H9 (cell line): Measurements from ENCODE around the gene BNC1. TPM values are rescaled to one million over a fixed set of nuclear protein-coding genes. Genes with fewer than 3 reads are reported as not detected.
A peak's percentile ranks its signal among the peaks of the same experiment; 100 is the strongest.

Source experiments
- DNase-seq: peaks from one replicate; pipeline ENCODE4 v3.0.0-alpha.2; 2017
- H2AFZ ChIP-seq: one replicate; pipeline ENCODE4 v1.6.1; 2013; ENCODE audit warnings: mild to moderate bottlenecking, low read length, control low read depth, moderate library complexity
- H2AK5ac ChIP-seq: 2 replicates; pipeline ENCODE4 v1.6.1; 2013; ENCODE audit warnings: low read length, control low read depth, mixed read lengths; ENCODE audit not compliant: insufficient read length
- H2BK120ac ChIP-seq: one replicate; pipeline ENCODE4 v1.6.1; 2013; ENCODE audit warnings: low read depth, mild to moderate bottlenecking, low read length, control low read depth, inconsistent platforms; ENCODE audit not compliant: poor library complexity, severe bottlenecking
- H2BK12ac ChIP-seq: 2 replicates; pipeline ENCODE4 v1.6.1; 2013; ENCODE audit warnings: low read length, control low read depth, mixed read lengths, low read depth; ENCODE audit not compliant: insufficient read length
- H2BK15ac ChIP-seq: 2 replicates; pipeline ENCODE4 v1.6.1; 2013; ENCODE audit warnings: low read depth, low read length, control low read depth
- H2BK20ac ChIP-seq: one replicate; pipeline ENCODE4 v1.6.1; 2013; ENCODE audit warnings: low read depth, mild to moderate bottlenecking, low read length, control low read depth, inconsistent platforms; ENCODE audit not compliant: poor library complexity, severe bottlenecking
- H2BK5ac ChIP-seq: 2 replicates; pipeline ENCODE4 v1.6.1; 2013; ENCODE audit warnings: low read length, control low read depth, mixed read lengths; ENCODE audit not compliant: insufficient read length
- H3K14ac ChIP-seq: 2 replicates; pipeline ENCODE4 v1.6.1; 2013; ENCODE audit warnings: low read length, control low read depth; ENCODE audit not compliant: insufficient read depth
- H3K18ac ChIP-seq: 2 replicates; pipeline ENCODE4 v1.6.1; 2013; ENCODE audit warnings: low read depth, mild to moderate bottlenecking, mixed read lengths, low read length, control low read depth; ENCODE audit not compliant: insufficient read length
- H3K23ac ChIP-seq: 2 replicates; pipeline ENCODE4 v1.6.1; 2013; ENCODE audit warnings: low read length, control low read depth, mixed read lengths, low read depth; ENCODE audit not compliant: insufficient read length
- H3K23me2 ChIP-seq: 2 replicates; pipeline ENCODE4 v1.6.1; 2013; ENCODE audit warnings: low read depth, mild to moderate bottlenecking, mixed read lengths, low read length, control low read depth; ENCODE audit not compliant: insufficient read length, poor library complexity, severe bottlenecking
- H3K27ac ChIP-seq: 2 replicates; pipeline ENCODE4 v1.5.1; 2013; ENCODE audit warnings: low read length, control low read depth, mixed read lengths, low read depth; ENCODE audit not compliant: insufficient read length
- H3K27me3 ChIP-seq: 2 replicates; pipeline ENCODE4 v1.6.1; 2013; ENCODE audit warnings: low read length, control low read depth, inconsistent platforms; ENCODE audit not compliant: insufficient read depth
- H3K4ac ChIP-seq: 2 replicates; pipeline ENCODE4 v1.6.1; 2013; ENCODE audit warnings: low read depth, mild to moderate bottlenecking, control low read depth, inconsistent platforms, low read length, moderate library complexity
- H3K4me1 ChIP-seq: 2 replicates; pipeline ENCODE4 v1.6.1; 2013; ENCODE audit warnings: low read length, control low read depth, inconsistent platforms; ENCODE audit not compliant: insufficient read depth
- H3K4me2 ChIP-seq: 2 replicates; pipeline ENCODE4 v1.6.1; 2013; ENCODE audit warnings: low read length, control low read depth, mixed read lengths; ENCODE audit not compliant: insufficient read length, insufficient read depth
- H3K56ac ChIP-seq: 2 replicates; pipeline ENCODE4 v1.6.1; 2013; ENCODE audit warnings: low read depth, mild to moderate bottlenecking, mixed read lengths, low read length, control low read depth; ENCODE audit not compliant: insufficient read length
- H3K79me1 ChIP-seq: 2 replicates; pipeline ENCODE4 v1.6.1; 2013; ENCODE audit warnings: low read depth, mild to moderate bottlenecking, moderate library complexity, low read length, control low read depth, inconsistent platforms; ENCODE audit not compliant: insufficient read depth, poor library complexity, severe bottlenecking
- H3K79me2 ChIP-seq: 2 replicates; pipeline ENCODE4 v1.6.1; 2013; ENCODE audit warnings: low read length, control low read depth, inconsistent platforms; ENCODE audit not compliant: insufficient read depth
- H3K9ac ChIP-seq: 2 replicates; pipeline ENCODE4 v1.6.1; 2013; ENCODE audit warnings: low read length, control low read depth, mixed read lengths; ENCODE audit not compliant: insufficient read length; ENCODE audit errors: extremely low read depth
- H3K9me3 ChIP-seq: one replicate; pipeline ENCODE4 v1.6.1; 2013; ENCODE audit warnings: low read depth, low read length, inconsistent platforms; ENCODE audit not compliant: control insufficient read depth
- H3T11ph ChIP-seq: one replicate; pipeline ENCODE4 v1.6.1; 2013; ENCODE audit warnings: mild to moderate bottlenecking, low read length, control low read depth, inconsistent platforms
- H4K20me1 ChIP-seq: one replicate; pipeline ENCODE4 v1.6.1; 2013; ENCODE audit not compliant: control insufficient read depth, insufficient read length, insufficient read depth
- H4K5ac ChIP-seq: 2 replicates; pipeline ENCODE4 v1.6.1; 2013; ENCODE audit warnings: low read depth, mild to moderate bottlenecking, mixed read lengths, low read length, control low read depth; ENCODE audit not compliant: insufficient read length
- H4K8ac ChIP-seq: replicated peaks from 2 replicates; pipeline ENCODE4 v1.6.1; 2013; ENCODE audit warnings: low read length, control low read depth, mixed read lengths, low read depth; ENCODE audit not compliant: insufficient read length
- H4K91ac ChIP-seq: 2 replicates; pipeline ENCODE4 v1.6.1; 2013; ENCODE audit warnings: low read depth, mild to moderate bottlenecking, moderate library complexity, mixed read lengths, low read length, control low read depth; ENCODE audit not compliant: insufficient read length
- H3K27ac Mint-ChIP-seq, 3 experiments: 2 replicates in 2 of 3; 3 replicates in 1 of 3; pipeline ENCODE4 v1.8.0; 2020 to 2021; ENCODE audit warnings: mixed read lengths in 3 of 3, mild to moderate bottlenecking in 1 of 3, moderate library complexity in 1 of 3
- H3K27me3 Mint-ChIP-seq: 2 replicates; pipeline ENCODE4 v1.8.0; 2021; ENCODE audit warnings: low read depth, mild to moderate bottlenecking, moderate library complexity, mixed read lengths
- H3K36me3 Mint-ChIP-seq, 3 experiments: 2 replicates in 2 of 3; 3 replicates in 1 of 3; pipeline ENCODE4 v1.8.0; 2020 to 2021; ENCODE audit warnings: low read depth in 3 of 3, mixed read lengths in 3 of 3; ENCODE audit not compliant: insufficient read depth in 1 of 3
- H3K4me1 Mint-ChIP-seq, 2 experiments: 2 replicates each; pipeline ENCODE4 v1.8.0; 2020; ENCODE audit warnings: mixed read lengths in 2 of 2
- H3K4me3 Mint-ChIP-seq, 2 experiments: 2 replicates in 1 of 2; 3 replicates in 1 of 2; pipeline ENCODE4 v1.8.0; 2020 to 2021; ENCODE audit warnings: mild to moderate bottlenecking in 2 of 2, mixed read lengths in 2 of 2, moderate library complexity in 1 of 2
- H3K9me3 Mint-ChIP-seq, 2 experiments: 2 replicates in 1 of 2; 3 replicates in 1 of 2; pipeline ENCODE4 v1.8.0; 2020; ENCODE audit warnings: mild to moderate bottlenecking in 2 of 2, mixed read lengths in 2 of 2, moderate library complexity in 1 of 2
- CTCF ChIP-seq: fragments of 200-600 bp; sonication (generic); conservative IDR thresholded peaks from 3 replicates; pipeline ENCODE4 v1.8.0; 2021; ENCODE audit warnings: antibody characterized with exemption, mild to moderate bottlenecking
- WGBS: extraction: QIAGEN DNeasy Blood & Tissue Kit; methylation state at CpG from one replicate; pipeline ENCODE4 v1.1.7; 2013; ENCODE audit warnings: missing lambda C conversion rate, low lambda C conversion rate, mixed read lengths; ENCODE audit not compliant: insufficient read length; ENCODE audit errors: extremely low coverage; 5-methylcytosine and 5-hydroxymethylcytosine counted together
- long read RNA-seq: library from polyadenylated mRNA; unstranded; transcript quantifications from one replicate; pipeline ENCODE4 v2.0.0, GENCODE V29; 2020
- total RNA-seq: library from RNA; stranded (reverse); gene quantifications from 2 replicates; pipeline ENCODE4 v1.2.1, GENCODE V29; 2021

Gene BNC1
- not detected in 2 replicates for total RNA-seq
- long read RNA-seq: 0 reads

- Mint-ChIP-seq H3K4me3 (peak within 1 kb of the TSS; percentile 66 to 85), H3K27me3 (peaks cover 85% of the 10 kb centered on the region), H3K27ac (no peak within 1 kb of the TSS), H3K4me1 (peaks cover 5 to 11% of the 10 kb centered on the region in 2 experiments; a peak in 3 of 4 replicates), H3K36me3 (no peaks in the 10 kb centered on the region), H3K9me3 (no peaks in the 10 kb centered on the region; a peak in 1 of 5 replicates)
- no peak within 1 kb of the TSS for H3T11ph ChIP-seq
- H3K4ac ChIP-seq: no peak within 1 kb of the TSS
- no peak within 1 kb of the TSS for H3K14ac ChIP-seq
- H4K91ac ChIP-seq: no peak within 1 kb of the TSS
- no peak for TF ChIP-seq CTCF
- no peaks in the 10 kb centered on the region for H4K20me1 ChIP-seq
- H3K23ac ChIP-seq: no peak within 1 kb of the TSS
- H2BK5ac ChIP-seq: no peak within 1 kb of the TSS
- H3K27ac ChIP-seq: no peak within 1 kb of the TSS
- H2BK12ac ChIP-seq: no peak within 1 kb of the TSS
- H2AK5ac ChIP-seq: no peak within 1 kb of the TSS
- H2BK15ac ChIP-seq: no peak within 1 kb of the TSS
- H4K8ac ChIP-seq: no peak within 1 kb of the TSS
- H2BK120ac ChIP-seq: no peak within 1 kb of the TSS
- H3K18ac ChIP-seq: no peak within 1 kb of the TSS
- H3K79me1 ChIP-seq: no peaks in the 10 kb centered on the region
- H3K9ac ChIP-seq: no peak within 1 kb of the TSS
- WGBS: no CpG with 5 or more reads among the region's 93 CpGs
- DNase-seq: peak; percentile 47
- no peaks in the 10 kb centered on the region for H3K4me1 ChIP-seq
- no peak within 1 kb of the TSS for H3K56ac ChIP-seq
- no peaks in the 10 kb centered on the region for H3K9me3 ChIP-seq
- peak within 1 kb of the TSS; percentile 86 for H3K4me2 ChIP-seq
- H3K23me2 ChIP-seq: peaks cover 15% of the 10 kb centered on the region
- H3K79me2 ChIP-seq: no peaks in the 10 kb centered on the region
- H3K27me3 ChIP-seq: peaks cover 29% of the 10 kb centered on the region; the same call in 1 of the 2 replicates
- no peak within 1 kb of the TSS for H2BK20ac ChIP-seq
- no peak within 1 kb of the TSS for H4K5ac ChIP-seq
- H2AFZ ChIP-seq: no peak within 1 kb of the TSS
These were observed at the start of gene BNC1 for GRCh38 chr15:83284559-83285283. TSS of gene BNC1 (minus strand) at chr15:83284664. CDS start at chr15:83284628, 36 bp downstream.
